IMR-90 (cell line): ENCODE data around the gene KDM4B. TPM values are rescaled to one million over a fixed set of nuclear protein-coding genes. Genes with fewer than 3 reads are reported as not detected.
A peak's percentile ranks its signal among the peaks of the same experiment; 100 is the strongest.

ENCODE experiments used
- ATAC-seq: fragments of 200-7000 bp; cut with Tn5 transposase; 2 replicates; pipeline ENCODE4 v1.9.1; 2020; ENCODE audit warnings: low read depth, mild to moderate bottlenecking, moderate library complexity
- BruUV-seq: library from RNA; stranded (reverse); fragments of 400-500 nt; replicated peaks from 2 replicates; lab custom pipeline; 2021; lab: Mats Ljungman, UMichigan
- CTCF ChIA-PET: fragments of 300-600 bp; formaldehyde crosslinking; extraction: SDS; loops from one replicate; lab custom pipeline; 2021; ENCODE audit warnings: antibody characterized with exemption; lab: Yijun Ruan, JAX
- POLR2A ChIA-PET: fragments of 300-600 bp; sonication (Branson Sonifier 250); formaldehyde crosslinking; loops from one replicate; lab custom pipeline; 2022; ENCODE audit warnings: antibody characterized with exemption; ENCODE audit not compliant: unreplicated experiment; lab: Charles Lee
- DNase-seq: peaks from one replicate; pipeline ENCODE4 v3.0.0; 2013
- H2AFZ ChIP-seq: replicated peaks from 2 replicates; pipeline ENCODE3; 2013; ENCODE audit warnings: low read length, mild to moderate bottlenecking; ENCODE audit not compliant: poor library complexity
- H2AK5ac ChIP-seq: 2 replicates; pipeline ENCODE4 v1.6.1; 2013; ENCODE audit warnings: low read depth, low read length, inconsistent platforms
- H2AK9ac ChIP-seq: replicated peaks from 2 replicates; pipeline ENCODE3; 2013; ENCODE audit warnings: mild to moderate bottlenecking, low read depth, low read length, moderate library complexity; ENCODE audit not compliant: poor library complexity
- H2BK120ac ChIP-seq: 2 replicates; pipeline ENCODE4 v1.6.1; 2013; ENCODE audit warnings: low read depth, low read length, inconsistent platforms
- H2BK15ac ChIP-seq: 3 replicates; pipeline ENCODE4 v1.6.1; 2013; ENCODE audit warnings: low read depth, low read length, inconsistent platforms
- H2BK20ac ChIP-seq: 2 replicates; pipeline ENCODE4 v1.6.1; 2013; ENCODE audit warnings: low read depth, mild to moderate bottlenecking, inconsistent platforms, low read length, moderate library complexity
- H2BK5ac ChIP-seq: 2 replicates; pipeline ENCODE4 v1.6.1; 2013; ENCODE audit warnings: mild to moderate bottlenecking, low read depth, low read length, inconsistent platforms; ENCODE audit not compliant: poor library complexity, severe bottlenecking
- H3K14ac ChIP-seq: replicated peaks from 2 replicates; pipeline ENCODE4 v1.6.1; 2013; ENCODE audit warnings: low read depth, low read length, inconsistent platforms
- H3K18ac ChIP-seq: 2 replicates; pipeline ENCODE4 v1.6.1; 2013; ENCODE audit warnings: low read depth, low read length, control low read depth
- H3K23ac ChIP-seq: 2 replicates; pipeline ENCODE4 v1.6.1; 2013; ENCODE audit warnings: low read depth, low read length, inconsistent platforms
- H3K27ac ChIP-seq: 2 replicates; pipeline ENCODE4 v1.5.1; 2013; ENCODE audit warnings: mild to moderate bottlenecking, control low read depth, low read length; ENCODE audit not compliant: insufficient read depth
- H3K27me3 ChIP-seq: 2 replicates; pipeline ENCODE4 v1.6.1; 2013; ENCODE audit warnings: low read length; ENCODE audit not compliant: control insufficient read depth, insufficient read depth
- H3K36me3 ChIP-seq: 2 replicates; pipeline ENCODE4 v1.6.1; 2013; ENCODE audit warnings: low read length, mixed read lengths; ENCODE audit not compliant: control insufficient read depth, insufficient read depth
- H3K4ac ChIP-seq: 2 replicates; pipeline ENCODE4 v1.6.1; 2013; ENCODE audit warnings: low read depth, low read length, inconsistent platforms
- H3K4me1 ChIP-seq: 2 replicates; pipeline ENCODE4 v1.6.1; 2013; ENCODE audit warnings: low read length, mixed read lengths; ENCODE audit not compliant: control insufficient read depth, insufficient read depth
- H3K4me2 ChIP-seq: 2 replicates; pipeline ENCODE4 v1.6.1; 2013; ENCODE audit warnings: low read depth, mild to moderate bottlenecking, control low read depth, low read length, moderate library complexity
- H3K4me3 ChIP-seq: 2 replicates; pipeline ENCODE4 v1.5.1; 2013; ENCODE audit warnings: low read depth, mild to moderate bottlenecking, control low read depth, low read length, moderate library complexity; ENCODE audit not compliant: insufficient read depth
- H3K56ac ChIP-seq: 2 replicates; pipeline ENCODE4 v1.6.1; 2013; ENCODE audit warnings: low read length, inconsistent platforms; ENCODE audit not compliant: insufficient read depth; ENCODE audit errors: extremely low read depth
- H3K79me1 ChIP-seq, 2 experiments: 2 replicates each; pipeline ENCODE4 v1.6.1; 2013; ENCODE audit warnings: low read length in 2 of 2, inconsistent platforms in 1 of 2, low read depth in 1 of 2
- H3K9ac ChIP-seq: 2 replicates; pipeline ENCODE4 v1.6.1; 2013; ENCODE audit warnings: low read depth, low read length, control low read depth
- H3K9me1 ChIP-seq: 2 replicates; pipeline ENCODE4 v1.6.1; 2013; ENCODE audit warnings: low read length, inconsistent platforms; ENCODE audit not compliant: insufficient read depth
- H3K9me3 ChIP-seq: 2 replicates; pipeline ENCODE4 v1.6.1; 2013; ENCODE audit warnings: low read length; ENCODE audit not compliant: control insufficient read depth, insufficient read depth
- H4K20me1 ChIP-seq: 2 replicates; pipeline ENCODE4 v1.6.1; 2013; ENCODE audit warnings: low read length, inconsistent platforms; ENCODE audit not compliant: insufficient read depth
- H4K5ac ChIP-seq: 2 replicates; pipeline ENCODE4 v1.6.1; 2013; ENCODE audit warnings: mild to moderate bottlenecking, low read depth, low read length, control low read depth
- H4K8ac ChIP-seq, 2 experiments: 2 replicates each; pipeline ENCODE4 v1.6.1; 2013; ENCODE audit warnings: low read depth in 2 of 2, low read length in 2 of 2, control low read depth in 1 of 2, inconsistent platforms in 1 of 2
- H4K91ac ChIP-seq: 2 replicates; pipeline ENCODE4 v1.6.1; 2013; ENCODE audit warnings: low read depth, low read length, inconsistent platforms; ENCODE audit not compliant: insufficient read depth
- BHLHE40 ChIP-seq: fragments of 150-350 bp; IDR thresholded peaks from 2 replicates; pipeline ENCODE4 v1.6.1; 2016; ENCODE audit warnings: mild to moderate bottlenecking, low read depth, low read length
- CEBPB ChIP-seq: IDR thresholded peaks from 2 replicates; pipeline ENCODE4 v1.6.1; 2012; ENCODE audit warnings: low read depth, low read length, improper control_type of control experiment
- CHD1 ChIP-seq: IDR thresholded peaks from 2 replicates; pipeline ENCODE4 v1.6.1; 2012; ENCODE audit warnings: low read depth, low read length, improper control_type of control experiment
- CTCF ChIP-seq: conservative IDR thresholded peaks from 2 replicates; pipeline ENCODE4 v1.5.1; 2012; ENCODE audit warnings: mild to moderate bottlenecking, low read depth, low read length, improper control_type of control experiment
- ELK1 ChIP-seq: fragments of 150-350 bp; IDR thresholded peaks from 2 replicates; pipeline ENCODE4 v1.6.1; 2016; ENCODE audit warnings: low read depth, mild to moderate bottlenecking, low read length, moderate library complexity, borderline replicate concordance
- FOS ChIP-seq: fragments of 150-350 bp; IDR thresholded peaks from 2 replicates; pipeline ENCODE4 v1.6.1; 2016; ENCODE audit warnings: low read depth, low read length
- MAFK ChIP-seq: IDR thresholded peaks from 2 replicates; pipeline ENCODE4 v1.6.1; 2012; ENCODE audit warnings: low read depth, low read length, improper control_type of control experiment
- MAZ ChIP-seq: IDR thresholded peaks from 2 replicates; pipeline ENCODE4 v1.6.1; 2012; ENCODE audit warnings: low read depth, mild to moderate bottlenecking, low read length, improper control_type of control experiment, moderate library complexity, borderline replicate concordance
- MXI1 ChIP-seq: IDR thresholded peaks from 2 replicates; pipeline ENCODE4 v1.6.1; 2012; ENCODE audit warnings: low read depth, mild to moderate bottlenecking, low read length, moderate library complexity, borderline replicate concordance
- NFE2L2 ChIP-seq: fragments of 150-350 bp; IDR thresholded peaks from 2 replicates; pipeline ENCODE4 v1.6.1; 2016; ENCODE audit warnings: low read depth, mild to moderate bottlenecking, low read length
- RAD21 ChIP-seq: IDR thresholded peaks from 2 replicates; pipeline ENCODE4 v1.6.1; 2012; ENCODE audit warnings: low read length, improper control_type of control experiment
- RCOR1 ChIP-seq: IDR thresholded peaks from 2 replicates; pipeline ENCODE4 v1.6.1; 2012; ENCODE audit warnings: mild to moderate bottlenecking, low read length, improper control_type of control experiment; ENCODE audit not compliant: insufficient replicate concordance
- RFX5 ChIP-seq: IDR thresholded peaks from 2 replicates; pipeline ENCODE4 v1.8.0; 2012; ENCODE audit warnings: low read depth, mild to moderate bottlenecking, low read length, moderate library complexity
- SMC3 ChIP-seq: fragments of 150-350 bp; IDR thresholded peaks from 2 replicates; pipeline ENCODE4 v1.6.1; 2016; ENCODE audit warnings: low read depth, mild to moderate bottlenecking, antibody characterized with exemption, low read length, moderate library complexity
- USF2 ChIP-seq: fragments of 150-350 bp; IDR thresholded peaks from 2 replicates; pipeline ENCODE4 v1.6.1; 2017; ENCODE audit warnings: mild to moderate bottlenecking, antibody characterized with exemption, low read length, low read depth
- WGBS, 2 experiments: methylation state at CpG; one replicate each; pipeline versions ENCODE4 v1.1.5 to v1.1.7; 2013; ENCODE audit warnings: missing lambda C conversion rate in 2 of 2; ENCODE audit not compliant: insufficient read length in 1 of 2; ENCODE audit errors: extremely low coverage in 2 of 2; 5-methylcytosine and 5-hydroxymethylcytosine counted together
- dilution Hi-C: fragments of 300-500 bp; cut with HindIII; formaldehyde crosslinking; loops from one replicate; pipeline ENCODE4 v1.14.3; 2018; ENCODE audit warnings: low sequenced_read_pairs; ENCODE audit not compliant: unreplicated experiment
- in situ Hi-C: fragments of 300-500 bp; cut with MboI; formaldehyde crosslinking; loops from 3 replicates; pipeline ENCODE4 v1.14.3; 2019; ENCODE audit warnings: low sequenced_read_pairs, inconsistent platforms, mixed read lengths
- intact Hi-C: fragments of 100-400 bp; cut with micrococcal nuclease; formaldehyde crosslinking; loops from 2 replicates; pipeline ENCODE4 v1.10.0; 2022
- polyA plus RNA-seq, 3 experiments: library from polyadenylated mRNA; depleted of rRNA; stranded (reverse); fragments of >200 nt; gene quantifications; 2 replicates each; pipeline ENCODE4 v1.2.3, GENCODE V29; 2012; ENCODE audit warnings: low replicate concordance in 1 of 3
- total RNA-seq: library from RNA; depleted of rRNA; stranded (reverse); fragments of >200 nt; gene quantifications from 2 replicates; pipeline ENCODE4 v1.2.3, GENCODE V29; 2012

KDM4B gene
- total and polyA plus RNA-seq, 2 of the 4 experiments (the other 2 are of a cell fraction) = 5.0 to 17.9 TPM

- no peak overlapping the region for H3K56ac ChIP-seq
These were observed 6.1 kb downstream of the KDM4B start for GRCh38 chr19:4974880-4975469.

More at GRCh38 chr19:4974880-4975469, 6.1 kb downstream of the KDM4B start:
- Histone ChIP-seq H3K23ac (peak overlapping the region; percentile 63; the same call in 1 of the 2 replicates), H3K9ac (no peak overlapping the region), H3K4ac (peak overlapping the region; percentile 32; the same call in 1 of the 2 replicates), H3K27ac (no peak overlapping the region; the same call in 1 of the 2 replicates), H3K9me3 (no peaks in the 10 kb centered on the region), H3K18ac (no peak overlapping the region), H2AK9ac (no peak overlapping the region), H3K9me1 (peaks cover 26% of the 10 kb centered on the region), H3K4me1 (peaks cover 42% of the 10 kb centered on the region), H2AK5ac (peak overlapping the region; percentile 81), H2BK120ac (no peak overlapping the region), H4K91ac (no peak overlapping the region), H2AFZ (no peak overlapping the region), H4K8ac (no peak overlapping the region; a peak in 1 of 4 replicates), H3K79me1 (peaks cover 10 to 82% of the 10 kb centered on the region in 2 experiments; a peak in 3 of 4 replicates), H2BK5ac (no peak overlapping the region), H3K4me3 (no peak overlapping the region), H3K14ac (no peak overlapping the region), H2BK15ac (no peak overlapping the region; the same call in 2 of the 3 replicates), H4K5ac (no peak overlapping the region), H3K4me2 (no peak overlapping the region), H3K36me3 (no peaks in the 10 kb centered on the region), H4K20me1 (peaks cover 83% of the 10 kb centered on the region), H3K27me3 (no peaks in the 10 kb centered on the region), H2BK20ac (no peak overlapping the region)
- intact Hi-C loops (no loop called here), in situ Hi-C loops (no loop called here), dilution Hi-C loops (no loop called here)
- TF ChIP-seq BHLHE40 = no peak
- no peak for TF ChIP-seq MAFK
- no peak for TF ChIP-seq MXI1
- no peak for TF ChIP-seq CEBPB
- TF ChIP-seq SMC3 = no peak
- TF ChIP-seq CTCF = no peak
- TF ChIP-seq NFE2L2 = no peak
- no peak for TF ChIP-seq RAD21
- no peak for TF ChIP-seq ELK1
- no peak for TF ChIP-seq MAZ
- no peak for TF ChIP-seq RCOR1
- TF ChIP-seq RFX5 = no peak
- no peak for TF ChIP-seq USF2
- TF ChIP-seq CHD1 = no peak
- TF ChIP-seq FOS = no peak
- ChIA-PET CTCF (no interaction called here), POLR2A (no interaction called here)
- 90% methylated on average over 2 of the region's 14 CpGs; no CpG with 5 or more reads in 1 of the 2 experiments for WGBS, 2 experiments
- ATAC-seq (no peak), DNase-seq (no peak)
- BruUV-seq = no TSS peak
